Tibial artery (tissue), 4 donors: ENCODE measurements around the gene CFAP161.

Experiments
- DNase-seq, 2 donors: peaks; one replicate each; pipeline ENCODE4 v3.0.0-alpha.2; 2019
- H3K27ac ChIP-seq, 2 donors: fragments of 200-600 bp; sonication (generic) in 1 of 2; 1 replicate in 1 of 2; 2 replicates in 1 of 2; pipeline ENCODE4 v1.5.1; 2018 to 2019; ENCODE audit warnings: mild to moderate bottlenecking in 1 of 2
- H3K27me3 ChIP-seq, 2 donors: fragments of 200-600 bp; sonication (generic) in 1 of 2; one replicate each; pipeline versions ENCODE4 v1.5.1 to v1.6.0; 2016 to 2019
- H3K36me3 ChIP-seq, 3 donors: fragments of 200-600 bp; sonication (generic) in 2 of 3; one replicate each; pipeline ENCODE4 v1.5.1; 2016 to 2019; ENCODE audit warnings: mild to moderate bottlenecking in 2 of 3
- H3K4me1 ChIP-seq, 4 donors: fragments of 200-600 bp; sonication (generic) in 2 of 4; 1 replicate in 3 of 4; 2 replicates in 1 of 4; pipeline ENCODE4 v1.5.1; 2016 to 2019
- H3K4me3 ChIP-seq, 2 donors: fragments of 200-600 bp; sonication (generic) in 1 of 2; 1 replicate in 1 of 2; 2 replicates in 1 of 2; pipeline ENCODE4 v1.5.1; 2018 to 2019; ENCODE audit warnings: mild to moderate bottlenecking in 2 of 2
- H3K9me3 ChIP-seq, 3 donors: fragments of 200-600 bp; sonication (generic) in 1 of 3; one replicate each; pipeline ENCODE4 v1.5.1; 2016 to 2019
- intact Hi-C: fragments of 100-400 bp; cut with DNase I; formaldehyde crosslinking; loops from one replicate; pipeline ENCODE4 v1.15.0; 2023; ENCODE audit warnings: low total_unique reads
- TF ChIP-seq, protein P1 (sequence below), 2 experiments: fragments of 200-600 bp in 1 of 2; fragments of 450-650 bp in 1 of 2; IDR thresholded peaks; one replicate each; pipeline ENCODE4 v1.5.1; 2017 to 2019; ENCODE audit warnings: antibody characterized with exemption in 2 of 2, mild to moderate bottlenecking in 1 of 2, moderate library complexity in 1 of 2

CFAP161 gene

DNA sequence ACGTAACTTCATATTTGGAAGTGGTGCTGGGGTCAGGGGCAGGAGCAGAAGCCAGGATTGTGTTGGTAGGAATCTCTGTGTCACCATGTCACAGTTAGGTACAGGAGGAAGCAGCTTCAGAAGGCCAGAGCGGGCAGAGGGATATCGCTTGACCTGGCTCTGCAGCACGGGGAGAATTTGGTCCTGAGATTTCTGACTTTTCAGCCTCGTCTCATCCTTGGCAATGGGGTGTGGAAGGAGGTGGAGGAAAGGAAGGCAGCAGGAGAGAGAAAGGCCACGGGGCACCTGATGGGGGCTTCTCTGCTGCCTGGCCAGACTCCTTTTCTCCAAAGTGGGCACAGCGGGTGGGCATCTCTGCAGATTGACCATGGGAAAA lies 63.2 kb downstream of the CFAP161 start:
- Histone ChIP-seq H3K9me3 (no peaks in the 10 kb centered on the region), H3K36me3 (no peaks in the 10 kb centered on the region), H3K27me3 (no peaks in the 10 kb centered on the region), H3K4me3 (no peak overlapping the region), H3K4me1 (peaks cover 0 to 6% (median 0%) of the 10 kb centered on the region in 4 donors), H3K27ac (no peak overlapping the region)
- TF ChIP-seq, protein P1, sequence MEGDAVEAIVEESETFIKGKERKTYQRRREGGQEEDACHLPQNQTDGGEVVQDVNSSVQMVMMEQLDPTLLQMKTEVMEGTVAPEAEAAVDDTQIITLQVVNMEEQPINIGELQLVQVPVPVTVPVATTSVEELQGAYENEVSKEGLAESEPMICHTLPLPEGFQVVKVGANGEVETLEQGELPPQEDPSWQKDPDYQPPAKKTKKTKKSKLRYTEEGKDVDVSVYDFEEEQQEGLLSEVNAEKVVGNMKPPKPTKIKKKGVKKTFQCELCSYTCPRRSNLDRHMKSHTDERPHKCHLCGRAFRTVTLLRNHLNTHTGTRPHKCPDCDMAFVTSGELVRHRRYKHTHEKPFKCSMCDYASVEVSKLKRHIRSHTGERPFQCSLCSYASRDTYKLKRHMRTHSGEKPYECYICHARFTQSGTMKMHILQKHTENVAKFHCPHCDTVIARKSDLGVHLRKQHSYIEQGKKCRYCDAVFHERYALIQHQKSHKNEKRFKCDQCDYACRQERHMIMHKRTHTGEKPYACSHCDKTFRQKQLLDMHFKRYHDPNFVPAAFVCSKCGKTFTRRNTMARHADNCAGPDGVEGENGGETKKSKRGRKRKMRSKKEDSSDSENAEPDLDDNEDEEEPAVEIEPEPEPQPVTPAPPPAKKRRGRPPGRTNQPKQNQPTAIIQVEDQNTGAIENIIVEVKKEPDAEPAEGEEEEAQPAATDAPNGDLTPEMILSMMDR (IDR thresholded peaks at IDR 0.05): no peak
- no peak for DNase-seq
- intact Hi-C loops: no loop called here

- H3K4me3 ChIP-seq: no peak overlapping the region
- H3K36me3 ChIP-seq: no peaks in the 10 kb centered on the region
- intact Hi-C loops: no loop called here
- H3K27me3 ChIP-seq: no peaks in the 10 kb centered on the region
- peaks cover 0 to 6% (median 0%) of the 10 kb centered on the region in 4 donors for H3K4me1 ChIP-seq
- no peaks in the 10 kb centered on the region for H3K9me3 ChIP-seq
- TF ChIP-seq, protein P1 (IDR thresholded peaks at IDR 0.05): no peak
- no peak for DNase-seq
- H3K27ac ChIP-seq: no peak overlapping the region
Observed at GRCh38 chr15:81197688-81198281, 63.7 kb downstream of the CFAP161 start.
